Nephron progenitor cell (in vitro differentiated cells): ENCODE data around the gene ZNF835.

Source experiments
- DNase-seq: peaks from one replicate; pipeline ENCODE4 v3.0.0; 2021
- H3K27ac Mint-ChIP-seq: 2 replicates; pipeline ENCODE4 v1.8.0; 2021; ENCODE audit warnings: mild to moderate bottlenecking, moderate library complexity, mixed read lengths
- H3K27me3 Mint-ChIP-seq: 2 replicates; pipeline ENCODE4 v1.8.0; 2021; ENCODE audit warnings: mild to moderate bottlenecking, low read depth, mixed read lengths; ENCODE audit not compliant: poor library complexity
- H3K36me3 Mint-ChIP-seq: 2 replicates; pipeline ENCODE4 v1.8.0; 2021; ENCODE audit warnings: low read depth, mixed read lengths
- H3K4me1 Mint-ChIP-seq: 2 replicates; pipeline ENCODE4 v1.8.0; 2021; ENCODE audit warnings: mixed read lengths
- H3K4me3 Mint-ChIP-seq: 2 replicates; pipeline ENCODE4 v1.8.0; 2021; ENCODE audit warnings: mild to moderate bottlenecking, moderate library complexity, mixed read lengths
- H3K9me3 Mint-ChIP-seq: 2 replicates; pipeline ENCODE4 v1.8.0; 2021; ENCODE audit warnings: mild to moderate bottlenecking, moderate library complexity, mixed read lengths
- CTCF ChIP-seq: fragments of 200-600 bp; sonication (generic); IDR thresholded peaks from 2 replicates; pipeline ENCODE4 v1.5.0; 2021; ENCODE audit warnings: antibody characterized with exemption

ZNF835 gene

DNA sequence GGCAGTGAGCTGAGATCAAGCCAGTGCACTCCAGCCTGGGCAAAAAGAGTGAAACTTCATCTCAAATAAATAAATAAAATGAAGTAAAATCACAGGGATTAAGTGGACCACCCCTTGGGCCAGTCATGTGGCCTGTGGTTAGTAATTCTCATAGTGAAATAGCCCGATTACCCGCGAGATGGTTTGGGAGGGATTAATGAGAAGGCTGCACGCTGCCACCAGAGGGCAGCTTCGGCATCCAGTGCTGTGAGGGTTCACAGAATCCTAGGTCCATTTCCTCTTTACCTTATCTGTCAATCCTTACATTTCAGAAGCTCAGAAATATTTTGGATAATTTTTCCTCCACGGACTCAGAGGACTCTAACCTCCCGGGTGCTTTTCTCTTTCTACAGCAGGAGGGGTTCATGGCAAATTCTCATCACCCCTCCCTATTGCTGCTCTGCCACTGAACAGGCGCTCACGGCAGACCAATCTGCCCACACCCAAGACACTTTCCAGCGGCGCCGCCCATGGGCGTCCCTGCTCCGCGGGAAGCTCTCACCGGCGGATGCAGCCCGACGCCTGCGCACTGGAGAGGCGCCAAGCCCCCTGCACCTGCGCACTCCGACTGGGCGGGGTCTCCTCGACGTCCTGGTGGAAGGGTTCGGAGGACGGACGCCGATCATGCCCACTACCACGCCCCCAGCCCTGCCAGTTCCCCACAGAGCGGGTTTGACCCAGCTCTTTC lies 11.0 kb downstream of the ZNF835 start:
- TF ChIP-seq CTCF, result no peak
- Mint-ChIP-seq H3K27me3 (peaks cover 4% of the 10 kb centered on the region), H3K9me3 (peaks cover 88% of the 10 kb centered on the region)

GRCh38 chr19:56654151-56654550 lies 17.4 kb downstream of the ZNF835 start:
- DNase-seq, result no peak
- Mint-ChIP-seq H3K27ac (no peak overlapping the region), H3K27me3 (peaks cover 1% of the 10 kb centered on the region), H3K9me3 (peaks cover 94% of the 10 kb centered on the region), H3K4me1 (no peaks in the 10 kb centered on the region), H3K4me3 (no peak overlapping the region), H3K36me3 (peaks cover 7% of the 10 kb centered on the region)
- no peak for TF ChIP-seq CTCF

More for the DNA sequence above, 11.0 kb downstream of the ZNF835 start:
- no peak for DNase-seq
- Mint-ChIP-seq H3K4me1 (no peaks in the 10 kb centered on the region), H3K36me3 (no peaks in the 10 kb centered on the region), H3K4me3 (no peak overlapping the region), H3K27ac (no peak overlapping the region)

DNA sequence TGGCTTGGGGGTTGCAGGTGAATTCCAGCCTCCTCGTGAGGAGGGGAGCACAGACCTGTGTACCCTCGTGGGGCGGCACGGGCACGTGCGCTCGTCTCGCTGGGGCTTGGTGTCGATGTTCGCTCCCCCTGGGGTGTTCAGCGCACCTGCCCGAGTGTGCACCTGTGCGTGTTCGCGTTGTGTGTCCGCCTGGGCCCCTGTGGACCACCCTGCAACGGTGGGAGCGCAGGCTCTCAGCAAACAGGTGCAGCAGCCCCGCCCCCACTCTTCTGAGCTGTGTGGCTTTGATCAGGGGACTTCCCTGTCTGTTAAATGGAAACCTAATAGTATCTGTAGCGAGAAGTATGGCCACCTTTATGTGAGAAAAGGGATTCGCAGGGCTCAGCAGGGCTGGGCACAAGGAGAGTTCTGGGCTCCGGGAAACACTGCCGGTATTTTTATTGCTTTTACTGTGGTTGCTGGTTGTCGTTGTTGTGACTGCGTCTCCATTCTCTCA lies 28.0 kb downstream of the ZNF835 start:
- Mint-ChIP-seq H3K4me1 (no peaks in the 10 kb centered on the region), H3K27me3 (peaks cover 4% of the 10 kb centered on the region), H3K9me3 (peaks cover 87% of the 10 kb centered on the region), H3K27ac (no peak overlapping the region), H3K36me3 (peaks cover 23% of the 10 kb centered on the region), H3K4me3 (no peak overlapping the region)
- no peak for TF ChIP-seq CTCF
- DNase-seq, result no peak

DNA sequence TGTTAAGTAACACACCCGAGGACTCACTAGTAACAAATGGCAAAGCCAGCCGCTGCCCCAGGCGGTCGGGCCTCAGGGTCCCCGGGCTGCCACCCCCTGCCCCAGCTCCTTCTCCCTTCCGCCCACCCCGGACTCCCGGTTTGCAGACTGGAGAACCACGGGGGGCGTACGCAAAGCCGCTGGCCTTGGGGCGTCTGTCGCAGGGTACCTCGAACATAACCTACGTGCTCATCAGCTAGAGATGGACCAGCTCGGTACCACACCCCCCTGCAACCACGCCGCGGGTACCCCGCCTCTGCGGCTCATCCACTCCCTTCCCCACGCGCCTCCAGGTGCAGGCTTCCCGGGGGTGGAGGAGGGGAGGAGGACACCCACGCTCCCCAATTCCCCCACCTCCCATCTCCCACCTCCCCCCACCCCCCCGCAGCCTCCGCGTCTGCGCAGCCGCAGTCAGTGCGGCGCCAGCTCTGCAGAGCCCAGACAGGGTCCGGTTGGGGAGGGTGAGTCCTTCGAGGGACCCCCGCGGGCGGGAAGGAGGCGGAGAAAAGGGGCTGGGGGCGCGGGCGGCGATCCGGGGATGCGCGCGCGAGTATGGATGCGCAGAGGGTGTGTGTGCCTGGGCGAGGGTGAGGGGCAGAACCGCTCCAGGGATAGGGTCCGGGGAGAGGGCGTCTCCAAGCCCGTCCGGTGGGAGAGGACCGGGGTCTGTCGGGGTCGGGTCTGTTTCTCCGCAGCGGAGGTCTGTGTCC lies 28.7 kb downstream of the ZNF835 start, which contains the start of gene SMIM17:
TSS of gene SMIM17 (plus strand) at position 449 of the 749 bp plus-strand sequence. CDS start 2,509 bp downstream, outside the sequence.
- Mint-ChIP-seq H3K36me3 (peaks cover 25% of the 10 kb centered on the region), H3K27ac (no peak within 1 kb of the TSS)

GRCh38 chr19:56639217-56639616 lies 32.3 kb downstream of the ZNF835 start:
- peaks cover 18% of the 10 kb centered on the region for H3K36me3 Mint-ChIP-seq
- no peak for TF ChIP-seq CTCF
- peaks cover 7% of the 10 kb centered on the region for H3K27me3 Mint-ChIP-seq
- no peak overlapping the region for H3K4me3 Mint-ChIP-seq
- H3K4me1 Mint-ChIP-seq, result no peaks in the 10 kb centered on the region
- H3K9me3 Mint-ChIP-seq, result peaks cover 84% of the 10 kb centered on the region
- no peak overlapping the region for H3K27ac Mint-ChIP-seq
- DNase-seq, result peak; percentile 21

More for the DNA sequence above, 28.7 kb downstream of the ZNF835 start, which contains the start of gene SMIM17:
- TF ChIP-seq CTCF, result no peak
- peaks cover 87% of the 10 kb centered on the region for H3K9me3 Mint-ChIP-seq
- no peak within 1 kb of the TSS for H3K4me3 Mint-ChIP-seq
- peaks cover 5% of the 10 kb centered on the region for H3K27me3 Mint-ChIP-seq
- no peaks in the 10 kb centered on the region for H3K4me1 Mint-ChIP-seq
- no peak for DNase-seq
